Trophoblast cell (in vitro differentiated cells and primary cell): ENCODE results near the gene ENKUR. TPM values are rescaled to one million over a fixed set of nuclear protein-coding genes. Genes with fewer than 3 reads are reported as not detected.

ENCODE experiments used
- DNase-seq, 2 donors: peaks; one replicate each; pipeline ENCODE4 v3.0.0-alpha.2; 2016
- H2AFZ ChIP-seq: 2 replicates; pipeline ENCODE4 v1.6.1; 2013; ENCODE audit warnings: low read length, moderate library complexity, mild to moderate bottlenecking; ENCODE audit not compliant: insufficient read depth, poor library complexity
- H2AK5ac ChIP-seq: 2 replicates; pipeline ENCODE4 v1.6.1; 2013; ENCODE audit warnings: mild to moderate bottlenecking, low read length
- H2BK120ac ChIP-seq: 2 replicates; pipeline ENCODE4 v1.6.1; 2013; ENCODE audit warnings: low read length, mild to moderate bottlenecking, moderate library complexity; ENCODE audit not compliant: insufficient read depth, poor library complexity
- H2BK12ac ChIP-seq: 2 replicates; pipeline ENCODE4 v1.6.1; 2013; ENCODE audit warnings: mild to moderate bottlenecking, low read length, moderate library complexity
- H2BK5ac ChIP-seq: 2 replicates; pipeline ENCODE4 v1.6.1; 2013; ENCODE audit warnings: low read length, low read depth, moderate library complexity, mild to moderate bottlenecking; ENCODE audit not compliant: poor library complexity
- H3K14ac ChIP-seq: 2 replicates; pipeline ENCODE4 v1.6.1; 2013; ENCODE audit warnings: mild to moderate bottlenecking, low read length
- H3K18ac ChIP-seq: 2 replicates; pipeline ENCODE4 v1.6.1; 2013; ENCODE audit warnings: mild to moderate bottlenecking, low read length
- H3K23ac ChIP-seq: 2 replicates; pipeline ENCODE4 v1.6.1; 2013; ENCODE audit warnings: low read length
- H3K27ac ChIP-seq: 2 replicates; pipeline ENCODE4 v1.5.1; 2013; ENCODE audit warnings: low read depth, mild to moderate bottlenecking, inconsistent platforms, low read length, moderate library complexity
- H3K27me3 ChIP-seq: 2 replicates; pipeline ENCODE4 v1.6.1; 2013; ENCODE audit warnings: inconsistent platforms, mild to moderate bottlenecking, low read length, moderate library complexity; ENCODE audit not compliant: insufficient read depth
- H3K36me3 ChIP-seq, 2 experiments: 1 replicate in 1 of 2; 2 replicates in 1 of 2; pipeline ENCODE4 v1.6.1; 2013; ENCODE audit warnings: low read length in 2 of 2, mild to moderate bottlenecking in 2 of 2, moderate library complexity in 1 of 2; ENCODE audit not compliant: insufficient read depth in 2 of 2, control insufficient read depth in 1 of 2
- H3K4ac ChIP-seq: 2 replicates; pipeline ENCODE4 v1.6.1; 2013; ENCODE audit warnings: low read depth, mild to moderate bottlenecking, low read length, moderate library complexity
- H3K4me1 ChIP-seq, 2 experiments: 1 replicate in 1 of 2; 2 replicates in 1 of 2; pipeline ENCODE4 v1.6.1; 2013; ENCODE audit warnings: low read length in 2 of 2, mild to moderate bottlenecking in 2 of 2, moderate library complexity in 1 of 2; ENCODE audit not compliant: insufficient read depth in 2 of 2, control insufficient read depth in 1 of 2
- H3K4me2 ChIP-seq: 2 replicates; pipeline ENCODE4 v1.6.1; 2013; ENCODE audit warnings: inconsistent platforms, mild to moderate bottlenecking, low read length, moderate library complexity
- H3K4me3 ChIP-seq: 2 replicates; pipeline ENCODE4 v1.5.1; 2013; ENCODE audit warnings: mild to moderate bottlenecking, low read depth, low read length, inconsistent platforms
- H3K79me1 ChIP-seq: one replicate; pipeline ENCODE4 v1.6.1; 2013; ENCODE audit warnings: low read length
- H3K79me2 ChIP-seq: 2 replicates; pipeline ENCODE4 v1.6.1; 2013; ENCODE audit warnings: low read length, mild to moderate bottlenecking; ENCODE audit not compliant: control insufficient read depth, insufficient read depth, poor library complexity
- H3K9ac ChIP-seq: 2 replicates; pipeline ENCODE4 v1.6.1; 2013; ENCODE audit warnings: mild to moderate bottlenecking, low read length
- H3K9me3 ChIP-seq: 2 replicates; pipeline ENCODE4 v1.6.1; 2013; ENCODE audit warnings: low read depth, mild to moderate bottlenecking, control low read depth, inconsistent platforms, low read length; ENCODE audit not compliant: insufficient read depth
- H4K12ac ChIP-seq: 2 replicates; pipeline ENCODE4 v1.6.1; 2013; ENCODE audit warnings: low read depth, mild to moderate bottlenecking, low read length, moderate library complexity
- H4K8ac ChIP-seq: 2 replicates; pipeline ENCODE4 v1.6.1; 2013; ENCODE audit warnings: low read depth, mild to moderate bottlenecking, low read length, moderate library complexity
- H4K91ac ChIP-seq: one replicate; pipeline ENCODE4 v1.6.1; 2013; ENCODE audit warnings: low read depth, mild to moderate bottlenecking, low read length, moderate library complexity
- WGBS: extraction: QIAGEN DNeasy Blood & Tissue Kit; methylation state at CpG from one replicate; pipeline ENCODE4 v1.1.7; 2013; ENCODE audit warnings: missing lambda C conversion rate; ENCODE audit not compliant: insufficient read length, insufficient coverage; ENCODE audit errors: extremely low coverage; 5-methylcytosine and 5-hydroxymethylcytosine counted together
- polyA plus RNA-seq: library from polyadenylated mRNA; stranded (reverse); fragments of 200-250 nt; gene quantifications from 2 replicates; pipeline ENCODE4 v1.2.3, GENCODE V29; 2013

ENKUR gene, protein sequence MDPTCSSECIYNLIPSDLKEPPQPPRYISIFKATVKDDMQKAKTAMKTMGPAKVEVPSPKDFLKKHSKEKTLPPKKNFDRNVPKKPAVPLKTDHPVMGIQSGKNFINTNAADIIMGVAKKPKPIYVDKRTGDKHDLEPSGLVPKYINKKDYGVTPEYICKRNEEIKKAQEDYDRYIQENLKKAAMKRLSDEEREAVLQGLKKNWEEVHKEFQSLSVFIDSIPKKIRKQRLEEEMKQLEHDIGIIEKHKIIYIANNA
- polyA plus RNA-seq, result 0.60 and 0.63 TPM in 2 replicates

DNA sequence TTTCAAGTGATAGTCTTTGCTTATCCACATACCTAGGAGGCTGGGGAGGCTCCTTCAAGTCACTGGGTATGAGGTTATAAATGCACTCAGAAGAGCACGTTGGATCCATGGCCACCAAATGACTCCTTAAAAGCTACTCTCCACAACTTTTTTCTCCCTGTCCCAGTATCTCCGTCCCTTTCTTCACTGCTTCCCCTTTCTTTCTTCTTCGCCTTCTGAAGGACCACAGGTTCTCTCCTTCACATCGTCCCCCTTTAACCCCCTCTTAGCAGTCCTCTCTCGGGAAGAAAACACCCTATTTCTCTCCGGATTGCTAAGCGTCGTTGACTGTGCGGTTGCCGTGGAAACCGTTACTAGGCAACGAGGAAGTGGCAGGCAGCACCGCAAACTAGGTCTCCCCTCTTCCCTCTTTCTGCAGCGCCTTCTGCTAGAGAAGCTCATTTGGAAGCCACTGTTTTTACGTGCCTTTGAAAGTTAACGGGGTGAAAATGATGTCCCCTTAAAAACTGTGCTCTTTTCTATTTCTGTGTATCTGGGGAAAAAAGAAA is at the start of gene ENKUR:
TSS of gene ENKUR (minus strand) at position 331 of the 548 bp plus-strand sequence. CDS start at position 109, 222 bp downstream.
- Histone ChIP-seq H3K27ac (peak within 1 kb of the TSS; percentile 87), H2BK5ac (peak within 1 kb of the TSS; percentile 58), H2BK12ac (no peak within 1 kb of the TSS), H3K79me1 (peaks cover 7% of the 10 kb centered on the region), H2AK5ac (no peak within 1 kb of the TSS), H3K9me3 (no peaks in the 10 kb centered on the region), H3K23ac (no peak within 1 kb of the TSS), H3K4me1 (peaks cover 2 to 3% of the 10 kb centered on the region in 2 experiments), H4K12ac (peak within 1 kb of the TSS; percentile 59), H4K8ac (peak within 1 kb of the TSS; percentile 90), H3K27me3 (no peaks in the 10 kb centered on the region), H3K4ac (peak within 1 kb of the TSS; percentile 2), H4K91ac (peak within 1 kb of the TSS; percentile 78), H3K4me3 (peak within 1 kb of the TSS; percentile 78), H3K14ac (peak within 1 kb of the TSS; percentile 17), H3K79me2 (no peaks in the 10 kb centered on the region), H3K18ac (peak within 1 kb of the TSS; percentile 24), H2BK120ac (no peak within 1 kb of the TSS), H3K4me2 (peak within 1 kb of the TSS; percentile 77), H3K9ac (peak within 1 kb of the TSS; percentile 49), H3K36me3 (no peaks in the 10 kb centered on the region), H2AFZ (peak within 1 kb of the TSS; percentile 80)
- no CpG with 5 or more reads among the region's 16 CpGs for WGBS
- DNase-seq, result peak; percentile 66 to 95

DNA sequence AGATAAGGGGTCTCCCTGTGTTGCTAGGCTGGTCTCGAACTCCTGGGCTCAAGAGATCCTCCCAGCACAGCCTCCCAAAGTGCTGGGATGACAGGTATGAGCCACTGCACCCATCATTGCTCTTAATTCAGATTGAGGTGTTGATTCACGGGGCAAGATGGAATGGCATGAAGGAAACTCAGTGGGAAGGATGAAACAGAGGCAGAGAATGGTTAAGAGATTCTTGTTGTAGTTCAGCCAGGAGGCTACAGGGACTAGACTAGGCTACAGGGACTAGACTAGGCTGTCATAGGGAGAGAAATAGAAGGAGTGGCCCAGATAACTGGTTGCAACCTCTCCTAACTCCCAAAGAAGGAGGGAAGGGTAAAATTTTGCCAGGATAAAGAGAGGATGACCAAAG is 48.4 kb upstream of the ENKUR start:
- no peaks in the 10 kb centered on the region for H3K36me3 ChIP-seq
- H3K27ac ChIP-seq, result no peak overlapping the region
- H3K79me1 ChIP-seq, result peaks cover 33% of the 10 kb centered on the region
- peak overlapping the region; percentile 73 for H2BK12ac ChIP-seq
- DNase-seq, result peak; percentile 65 to 81
- H3K79me2 ChIP-seq, result peaks cover 9% of the 10 kb centered on the region
- H3K18ac ChIP-seq, result no peak overlapping the region
- no peak overlapping the region for H3K4me3 ChIP-seq
- peaks cover 23 to 33% of the 10 kb centered on the region in 2 experiments for H3K4me1 ChIP-seq
- H2AFZ ChIP-seq, result no peak overlapping the region
- no peak overlapping the region for H3K4me2 ChIP-seq
- no peak overlapping the region for H3K9ac ChIP-seq
- no peaks in the 10 kb centered on the region for H3K9me3 ChIP-seq
- WGBS, result no CpG with 5 or more reads among the region's 2 CpGs
- no peak overlapping the region for H4K91ac ChIP-seq
- H3K4ac ChIP-seq, result no peak overlapping the region
- no peak overlapping the region for H4K12ac ChIP-seq
- H3K23ac ChIP-seq, result no peak overlapping the region
- H2AK5ac ChIP-seq, result no peak overlapping the region
- H3K14ac ChIP-seq, result peak overlapping the region; percentile 57
- no peak overlapping the region for H2BK5ac ChIP-seq
- no peak overlapping the region for H2BK120ac ChIP-seq
- no peaks in the 10 kb centered on the region for H3K27me3 ChIP-seq
- no peak overlapping the region for H4K8ac ChIP-seq

DNA sequence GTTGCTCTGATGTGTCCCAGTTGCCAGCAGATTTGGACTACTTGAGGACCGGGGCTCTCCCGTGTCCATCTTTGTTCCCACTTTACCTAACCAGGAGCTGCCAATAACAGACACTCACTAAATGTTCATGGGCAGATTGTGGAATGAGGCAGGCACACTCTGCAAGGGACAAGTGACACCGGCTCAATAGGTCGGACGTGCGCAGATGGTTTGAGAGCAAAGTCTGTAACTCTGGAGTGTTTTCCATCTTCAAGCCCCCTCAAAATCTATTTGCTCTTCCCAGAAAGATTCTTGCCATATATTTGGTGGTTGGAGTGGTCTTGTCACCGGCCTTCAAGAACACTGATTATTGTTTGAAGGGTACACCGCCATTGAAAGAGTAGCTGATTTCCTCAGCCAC is 47.7 kb upstream of the ENKUR start:
- Histone ChIP-seq H3K27ac (no peak overlapping the region), H3K9ac (no peak overlapping the region), H2AFZ (no peak overlapping the region), H3K23ac (no peak overlapping the region), H3K79me2 (peaks cover 9% of the 10 kb centered on the region), H3K27me3 (no peaks in the 10 kb centered on the region), H3K4me3 (no peak overlapping the region), H3K18ac (no peak overlapping the region), H3K4me1 (peaks cover 23 to 34% of the 10 kb centered on the region in 2 experiments), H2BK120ac (no peak overlapping the region), H3K36me3 (no peaks in the 10 kb centered on the region), H2BK12ac (peak overlapping the region; percentile 88), H3K4me2 (no peak overlapping the region), H3K4ac (no peak overlapping the region), H4K12ac (no peak overlapping the region), H3K14ac (no peak overlapping the region), H2AK5ac (no peak overlapping the region), H3K79me1 (peaks cover 34% of the 10 kb centered on the region), H4K91ac (peak overlapping the region; percentile 51), H2BK5ac (no peak overlapping the region), H4K8ac (no peak overlapping the region), H3K9me3 (no peaks in the 10 kb centered on the region)
- DNase-seq, result no peak
- WGBS, result no CpG with 5 or more reads among the region's 8 CpGs

DNA sequence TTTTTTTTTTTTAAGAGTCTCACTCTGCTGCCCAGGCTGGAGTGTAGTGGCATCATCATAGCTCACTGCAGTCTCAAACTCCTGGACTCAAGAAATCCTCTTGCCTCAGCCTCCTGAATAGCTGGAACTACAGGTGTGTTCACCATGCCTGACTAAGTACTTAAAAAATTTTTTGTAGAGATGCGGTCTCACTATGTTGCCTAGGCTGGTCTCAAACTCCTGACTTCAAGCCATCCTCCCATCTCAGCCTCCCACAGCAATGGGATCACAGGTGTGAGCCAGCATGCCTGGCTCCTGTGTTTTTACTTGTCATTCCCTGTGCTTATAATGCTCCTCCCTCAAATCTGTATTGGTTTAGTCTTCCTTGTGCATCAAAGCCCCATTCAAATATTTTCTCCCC is 47.2 kb upstream of the ENKUR start:
- Histone ChIP-seq H2AK5ac (peak overlapping the region; percentile 76), H3K4ac (no peak overlapping the region), H4K8ac (no peak overlapping the region), H2BK120ac (no peak overlapping the region), H3K27me3 (no peaks in the 10 kb centered on the region), H3K79me1 (peaks cover 34% of the 10 kb centered on the region), H2AFZ (no peak overlapping the region), H2BK12ac (peak overlapping the region; percentile 90), H3K23ac (no peak overlapping the region), H4K91ac (peak overlapping the region; percentile 26), H3K4me2 (no peak overlapping the region), H3K36me3 (no peaks in the 10 kb centered on the region), H3K4me1 (peaks cover 22 to 33% of the 10 kb centered on the region in 2 experiments), H3K9me3 (no peaks in the 10 kb centered on the region), H2BK5ac (no peak overlapping the region), H4K12ac (no peak overlapping the region), H3K4me3 (no peak overlapping the region), H3K18ac (no peak overlapping the region), H3K27ac (peak overlapping the region; percentile 90), H3K14ac (no peak overlapping the region), H3K9ac (no peak overlapping the region), H3K79me2 (peaks cover 9% of the 10 kb centered on the region)
- WGBS, result no CpG with 5 or more reads among the region's 1 CpG
- peak; percentile 63 to 77 for DNase-seq
